ENCODE measurements around the gene TSHZ1. TPM values are rescaled to one million over a fixed set of nuclear protein-coding genes. Genes with fewer than 3 reads are reported as not detected.

Gene TSHZ1
- total RNA-seq, 2 donors from 2014 or later = 8.3 to 11.2 TPM

GRCh38 chr18:75280427-75281280, 70.1 kb downstream of the TSHZ1 start:
- Histone ChIP-seq H3K36me3 (replicated peaks in 1 of 2; ENCODE audit: insufficient read depth in 1 of 2, low read depth in 2 of 2) (no peaks in the 10 kb centered on the region), H3K27me3 (no peaks in the 10 kb centered on the region), H3K4me3 (no peak overlapping the region), H3K27ac (no peak overlapping the region), H3K4me1 (no peaks in the 10 kb centered on the region), H3K9me3 (no peaks in the 10 kb centered on the region)
- TF ChIP-seq POLR2A (IDR thresholded peaks at IDR 0.05) (no peak), CTCF (IDR thresholded peaks at IDR 0.05) (no peak)
- ATAC-seq (no peak), DNase-seq (no peak)
- intact Hi-C loops (cut with DNase I) = no loop called here
- WGBS, 2 donors = 84 to 85% methylated on average over 13 to 20 of the region's 20 CpGs

- intact Hi-C loops (cut with DNase I) = no loop called here
- TF ChIP-seq POLR2A (IDR thresholded peaks at IDR 0.05) = no peak
- TF ChIP-seq CTCF (IDR thresholded peaks at IDR 0.05) = no peak
- H3K27me3 ChIP-seq = no peaks in the 10 kb centered on the region
- WGBS, 2 donors = 97% methylated on average over 9 to 14 of the region's 15 CpGs
- no peaks in the 10 kb centered on the region for H3K9me3 ChIP-seq
- ATAC-seq = no peak
- no peak for DNase-seq
- no peaks in the 10 kb centered on the region for H3K36me3 ChIP-seq (replicated peaks in 1 of 2; ENCODE audit: insufficient read depth in 1 of 2, low read depth in 2 of 2)
- no peaks in the 10 kb centered on the region for H3K4me1 ChIP-seq
- H3K4me3 ChIP-seq = no peak overlapping the region
- no peak overlapping the region for H3K27ac ChIP-seq
Observed at GRCh38 chr18:75282746-75283145, 72.1 kb downstream of the TSHZ1 start.

GRCh38 chr18:75283731-75284130, 73.1 kb downstream of the TSHZ1 start:
- H3K36me3 ChIP-seq (replicated peaks in 1 of 2; ENCODE audit: insufficient read depth in 1 of 2, low read depth in 2 of 2) = no peaks in the 10 kb centered on the region
- no peaks in the 10 kb centered on the region for H3K4me1 ChIP-seq
- ATAC-seq (no peak), DNase-seq (no peak)
- H3K27ac ChIP-seq = no peak overlapping the region
- TF ChIP-seq CTCF (IDR thresholded peaks at IDR 0.05) = no peak
- TF ChIP-seq POLR2A (IDR thresholded peaks at IDR 0.05) = no peak
- 87 to 91% methylated on average over 5 to 7 of the region's 7 CpGs for WGBS, 2 donors
- H3K4me3 ChIP-seq = no peak overlapping the region
- no peaks in the 10 kb centered on the region for H3K9me3 ChIP-seq
- no peaks in the 10 kb centered on the region for H3K27me3 ChIP-seq
- intact Hi-C loops (cut with DNase I) = no loop called here

GRCh38 chr18:75284566-75284965, 74.0 kb downstream of the TSHZ1 start:
- Histone ChIP-seq H3K9me3 (no peaks in the 10 kb centered on the region), H3K4me3 (no peak overlapping the region), H3K4me1 (no peaks in the 10 kb centered on the region), H3K36me3 (replicated peaks in 1 of 2; ENCODE audit: insufficient read depth in 1 of 2, low read depth in 2 of 2) (no peaks in the 10 kb centered on the region), H3K27ac (no peak overlapping the region), H3K27me3 (no peaks in the 10 kb centered on the region)
- TF ChIP-seq POLR2A (IDR thresholded peaks at IDR 0.05) = no peak
- TF ChIP-seq CTCF (IDR thresholded peaks at IDR 0.05) = no peak
- DNase-seq = no peak
- no peak for ATAC-seq
- WGBS, 2 donors = 97 to 99% methylated on average over 16 of the region's 16 CpGs
- intact Hi-C loops (cut with DNase I) = no loop called here

- ATAC-seq (no peak), DNase-seq (no peak)
- intact Hi-C loops (cut with DNase I) = no loop called here
- Histone ChIP-seq H3K36me3 (replicated peaks in 1 of 2; ENCODE audit: insufficient read depth in 1 of 2, low read depth in 2 of 2) (no peaks in the 10 kb centered on the region), H3K4me3 (no peak overlapping the region), H3K27me3 (no peaks in the 10 kb centered on the region), H3K27ac (no peak overlapping the region), H3K9me3 (no peaks in the 10 kb centered on the region), H3K4me1 (peaks cover 5% of the 10 kb centered on the region)
- WGBS, 2 donors = 97 to 100% methylated on average over 9 to 24 of the region's 24 CpGs
- no peak for TF ChIP-seq POLR2A (IDR thresholded peaks at IDR 0.05)
- TF ChIP-seq CTCF (IDR thresholded peaks at IDR 0.05) = no peak
Observed at GRCh38 chr18:75285876-75286275, 75.3 kb downstream of the TSHZ1 start.

All from body of pancreas (tissue), 4 donors.